Breast epithelium (tissue), 3 donors: ENCODE measurements around the gene WWOX.

ENCODE experiments used
- CTCF ChIP-seq, 3 donors: fragments of 450-650 bp; IDR thresholded peaks; one replicate each; pipeline ENCODE4 v1.5.1; 2016 to 2017; ENCODE audit warnings: antibody characterized with exemption in 3 of 3, mild to moderate bottlenecking in 3 of 3, moderate library complexity in 3 of 3
- POLR2A ChIP-seq: fragments of 450-650 bp; IDR thresholded peaks from one replicate; pipeline ENCODE4 v1.6.1; 2016; ENCODE audit warnings: antibody characterized with exemption, mild to moderate bottlenecking, moderate library complexity
- POLR2AphosphoS5 ChIP-seq, 3 donors: sonication (generic); formaldehyde crosslinking; IDR thresholded peaks; one replicate each; pipeline ENCODE4 v1.6.1; 2017; ENCODE audit warnings: antibody characterized with exemption in 3 of 3

GRCh38 chr16:79188115-79188738 is 1088.8 kb downstream of the WWOX start:
- no peak for TF ChIP-seq POLR2A
- no peak for TF ChIP-seq CTCF (IDR thresholded peaks at IDR 0.05)
- no peak for TF ChIP-seq POLR2AphosphoS5 (IDR thresholded peaks at IDR 0.05)
